C4-2B (cell line): ENCODE data around the gene GADD45A.

ENCODE experiments used
- CTCF ChIP-seq: fragments of 450-650 bp; conservative IDR thresholded peaks from 2 replicates; pipeline ENCODE4 v1.5.1; 2017; ENCODE audit warnings: mild to moderate bottlenecking
- ZFX ChIP-seq: fragments of 450-650 bp; IDR thresholded peaks from 2 replicates; pipeline ENCODE4 v1.6.1; 2017

GRCh38 chr1:67711855-67712212, 26.8 kb downstream of the GADD45A start:
- TF ChIP-seq CTCF (no peak), ZFX (no peak)
